OCI-LY1 (cell line): Measurements from ENCODE around the gene C1orf159.

ENCODE experiments used
- EZH2 ChIP-seq: fragments of 200-600 bp; sonication (generic), shearing (Covaris generic); IDR thresholded peaks from 2 replicates; pipeline ENCODE4 v1.8.0; 2017; ENCODE audit warnings: borderline replicate concordance, mixed run types, mild to moderate bottlenecking, antibody characterized with exemption, low read length, moderate library complexity, mixed read lengths
- TF ChIP-seq, protein P1 (sequence below): fragments of 200-600 bp; sonication (generic), shearing (Covaris generic); IDR thresholded peaks from 2 replicates; pipeline ENCODE4 v1.5.1; 2017; ENCODE audit warnings: mild to moderate bottlenecking, antibody characterized with exemption, low read length, moderate library complexity, mixed read lengths

DNA sequence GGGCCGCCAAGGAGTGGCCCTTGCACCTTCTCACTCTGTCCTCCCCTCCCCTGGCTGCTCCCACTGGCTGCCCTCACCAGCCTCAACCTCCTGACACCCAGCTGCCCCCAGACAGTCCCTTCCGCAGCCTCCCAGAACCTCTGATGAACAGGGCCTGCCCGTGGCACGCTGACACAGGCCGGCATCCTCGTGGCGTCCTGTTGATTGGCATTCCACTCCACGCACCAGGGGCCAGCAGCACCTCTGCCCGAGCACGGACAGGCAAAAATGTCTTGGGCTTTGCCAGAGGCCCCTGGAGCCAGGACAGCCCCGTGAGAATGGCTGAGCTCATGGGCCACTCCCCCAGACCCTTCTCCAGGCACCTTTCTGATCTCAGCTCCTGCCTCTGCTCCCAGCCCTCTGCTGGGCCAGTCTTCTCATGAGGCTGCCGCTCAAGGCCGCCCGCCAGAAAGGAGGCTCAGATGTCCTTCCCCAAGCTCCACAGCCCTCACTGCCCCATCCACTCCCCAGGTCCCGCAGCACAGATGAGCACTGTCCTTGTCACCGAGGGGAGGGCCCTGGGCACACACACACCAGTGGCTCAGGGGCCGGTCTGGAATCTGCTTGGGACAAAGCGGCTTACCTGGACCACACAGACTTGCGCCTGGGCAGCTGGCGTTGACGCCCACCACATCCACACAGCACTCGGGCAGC is 26.0 kb downstream of the C1orf159 start:
- no peak for TF ChIP-seq EZH2
- TF ChIP-seq, protein P1, sequence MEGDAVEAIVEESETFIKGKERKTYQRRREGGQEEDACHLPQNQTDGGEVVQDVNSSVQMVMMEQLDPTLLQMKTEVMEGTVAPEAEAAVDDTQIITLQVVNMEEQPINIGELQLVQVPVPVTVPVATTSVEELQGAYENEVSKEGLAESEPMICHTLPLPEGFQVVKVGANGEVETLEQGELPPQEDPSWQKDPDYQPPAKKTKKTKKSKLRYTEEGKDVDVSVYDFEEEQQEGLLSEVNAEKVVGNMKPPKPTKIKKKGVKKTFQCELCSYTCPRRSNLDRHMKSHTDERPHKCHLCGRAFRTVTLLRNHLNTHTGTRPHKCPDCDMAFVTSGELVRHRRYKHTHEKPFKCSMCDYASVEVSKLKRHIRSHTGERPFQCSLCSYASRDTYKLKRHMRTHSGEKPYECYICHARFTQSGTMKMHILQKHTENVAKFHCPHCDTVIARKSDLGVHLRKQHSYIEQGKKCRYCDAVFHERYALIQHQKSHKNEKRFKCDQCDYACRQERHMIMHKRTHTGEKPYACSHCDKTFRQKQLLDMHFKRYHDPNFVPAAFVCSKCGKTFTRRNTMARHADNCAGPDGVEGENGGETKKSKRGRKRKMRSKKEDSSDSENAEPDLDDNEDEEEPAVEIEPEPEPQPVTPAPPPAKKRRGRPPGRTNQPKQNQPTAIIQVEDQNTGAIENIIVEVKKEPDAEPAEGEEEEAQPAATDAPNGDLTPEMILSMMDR = no peak
